ENCODE results near the gene MVB12B. TPM values are rescaled to one million over a fixed set of nuclear protein-coding genes. Genes with fewer than 3 reads are reported as not detected.

MVB12B gene
- total and polyA plus RNA-seq, 2 of the 8 experiments (the other 6 are each of a cell fraction or from before 2014, with no cell fraction given), result 2.6 to 5.0 TPM

- H2AFZ ChIP-seq (ENCODE audit: low read length), result no peak overlapping the region
- no peak overlapping the region for H4K5ac ChIP-seq (ENCODE audit: insufficient read length, low read depth, low read length)
- no peak overlapping the region for H2BK5ac ChIP-seq (ENCODE audit: low read depth, low read length)
- no peak overlapping the region for H4K91ac ChIP-seq (replicated peaks; ENCODE audit: insufficient read length, low read length)
- H3K79me1 ChIP-seq (ENCODE audit: low read depth, low read length), result no peaks in the 10 kb centered on the region
- no peak overlapping the region for H3K4ac ChIP-seq (replicated peaks; ENCODE audit: insufficient read length, low read depth, low read length)
- no peak overlapping the region for H3K4me2 ChIP-seq (ENCODE audit: insufficient read depth in 1 of 2, low read depth in 2 of 2, low read length in 2 of 2)
- H2BK20ac ChIP-seq (ENCODE audit: low read length), result no peak overlapping the region
- peaks cover 0 to 3% of the 10 kb centered on the region in 2 experiments for H4K20me1 ChIP-seq (replicated peaks in 1 of 2; ENCODE audit: control insufficient read depth in 1 of 2, insufficient read depth in 2 of 2, low read length in 2 of 2)
- no peaks in the 10 kb centered on the region for H3K36me3 ChIP-seq (ENCODE audit: control insufficient read depth in 2 of 4, insufficient read depth in 4 of 4, low read length in 3 of 4)
- peaks cover 0 to 4% (median 3%) of the 10 kb centered on the region in 4 experiments; a peak in 3 of 7 replicates for H3K4me1 ChIP-seq (replicated peaks in 1 of 4; ENCODE audit: control insufficient read depth in 3 of 4, insufficient read depth in 4 of 4, low read length in 3 of 4)
- H2BK15ac ChIP-seq (ENCODE audit: low read length), result no peak overlapping the region
- no peak overlapping the region for H3K18ac ChIP-seq (ENCODE audit: extremely low read depth, low read length)
- H3K56ac ChIP-seq (replicated peaks; ENCODE audit: insufficient read length, low read depth, low read length), result no peak overlapping the region
- peak overlapping the region; percentile 16; the same call in 1 of the 2 replicates for H4K8ac ChIP-seq (ENCODE audit: extremely low read depth, insufficient read depth, low read length)
- H3K14ac ChIP-seq (ENCODE audit: insufficient read length), result no peak overlapping the region
- H3K9ac ChIP-seq (replicated peaks in 1 of 4; ENCODE audit: extremely low read depth in 1 of 4, low read depth in 3 of 4, low read length in 3 of 4), result no peak overlapping the region
- H3K23me2 ChIP-seq (ENCODE audit: low read depth, low read length), result peaks cover 5% of the 10 kb centered on the region; the same call in 1 of the 2 replicates
- H3K27me3 ChIP-seq (replicated peaks in 1 of 4; ENCODE audit: control insufficient read depth in 3 of 4, extremely low read depth in 1 of 4, insufficient read depth in 3 of 4, low read length in 3 of 4), result peaks cover 0 to 3% (median 0%) of the 10 kb centered on the region in 4 experiments; a peak in 3 of 7 replicates
- FAIRE-seq (no peak), DNase-seq (ENCODE audit: low read depth in 1 of 2, low spot score in 2 of 2) (no peak)
- no peak overlapping the region for H2BK12ac ChIP-seq (ENCODE audit: low read depth, low read length)
- H2BK120ac ChIP-seq (replicated peaks; ENCODE audit: low read depth, low read length), result no peak overlapping the region
- H3K27ac ChIP-seq (ENCODE audit: low read depth, low read length), result no peak overlapping the region
- H3K79me2 ChIP-seq (ENCODE audit: control insufficient read depth in 1 of 2, insufficient read depth in 2 of 2, low read length in 2 of 2), result no peaks in the 10 kb centered on the region
- H3K23ac ChIP-seq (ENCODE audit: insufficient read length), result no peak overlapping the region
- H3K4me3 ChIP-seq (ENCODE audit: extremely low read depth in 1 of 4, insufficient read depth in 2 of 4, low read depth in 3 of 4, low read length in 4 of 4), result no peak overlapping the region
- H3K9me3 ChIP-seq (ENCODE audit: insufficient read depth in 2 of 2, low read depth in 1 of 2, low read length in 1 of 2), result no peaks in the 10 kb centered on the region
- WGBS, 2 experiments (ENCODE audit: extremely low coverage in 1 of 2, insufficient coverage in 1 of 2, insufficient read length in 1 of 2, insufficient replicate concordance in 2 of 2, low coverage in 1 of 2, low lambda C conversion rate in 2 of 2, missing lambda C conversion rate in 1 of 2), result 82% methylated on average over 8 of the region's 8 CpGs; no CpG with 5 or more reads in 1 of the 2 experiments
- no peak overlapping the region for H2AK5ac ChIP-seq (ENCODE audit: low read depth, low read length)
- ChIA-PET POLR2A (ENCODE audit: partially characterized antibody) (no interaction called here), CTCF (ENCODE audit: partially characterized antibody) (interaction anchor here (0.7 to 1.6 kb wide), 2 partner anchors 13 to 80 kb away, joined by 3 to 6 read pairs; no protein-coding TSS in a partner anchor)
- TF ChIP-seq BRCA1 (IDR thresholded peaks at IDR 0.05; ENCODE audit: low read depth, low read length), result no peak
- no peak for TF ChIP-seq FOSL1 (IDR thresholded peaks at IDR 0.05; ENCODE audit: insufficient read depth, low read depth, low read length)
- no peak for TF ChIP-seq YY1 (IDR thresholded peaks at IDR 0.05; ENCODE audit: low read depth, low read length)
- TF ChIP-seq CTCF (IDR thresholded peaks at IDR 0.05; ENCODE audit: control extremely low read depth in 1 of 3, insufficient read depth in 1 of 3, low read depth in 1 of 3, low read length in 3 of 3), result no peak
- TF ChIP-seq KDM5A (IDR thresholded peaks at IDR 0.05; ENCODE audit: low read length), result no peak
- no peak for TF ChIP-seq PHF8 (conservative IDR thresholded peaks at IDR 0.05; ENCODE audit: low read depth, low read length)
- no peak for TF ChIP-seq TEAD4 (IDR thresholded peaks at IDR 0.05; ENCODE audit: low read depth, low read length)
- TF ChIP-seq SIRT6 (IDR thresholded peaks at IDR 0.05; ENCODE audit: low read length), result no peak
- TF ChIP-seq HDAC6 (IDR thresholded peaks at IDR 0.05; ENCODE audit: low read depth, low read length), result no peak
- TF ChIP-seq EZH2 (IDR thresholded peaks at IDR 0.05; ENCODE audit: low read depth, low read length, severe bottlenecking), result no peak
Measured at GRCh38 chr9:126478216-126478981, 151.8 kb downstream of the MVB12B start.
